Gastroesophageal sphincter (tissue), 4 donors: ENCODE results near the gene LTBP1. TPM values are rescaled to one million over a fixed set of nuclear protein-coding genes. Genes with fewer than 3 reads are reported as not detected.

Source experiments
- ATAC-seq: fragments of 150-250 bp; one replicate; pipeline ENCODE4 v1.9.1; 2016; ENCODE audit warnings: mild to moderate bottlenecking, moderate library complexity
- H3K27ac ChIP-seq, 4 donors: fragments of 200-600 bp; sonication (generic) in 3 of 4; 1 replicate in 3 of 4; 2 replicates in 1 of 4; pipeline ENCODE4 v1.5.1; 2016 to 2019
- H3K27me3 ChIP-seq: fragments of 200-600 bp; sonication (generic); one replicate; pipeline ENCODE4 v1.5.1; 2019
- H3K36me3 ChIP-seq, 2 donors: fragments of 200-600 bp; sonication (generic); one replicate each; pipeline ENCODE4 v1.5.1; 2019; ENCODE audit warnings: control low read depth in 1 of 2
- H3K4me1 ChIP-seq, 3 donors: fragments of 200-600 bp; sonication (generic); 1 replicate in 2 of 3; 2 replicates in 1 of 3; pipeline ENCODE4 v1.5.1; 2016 to 2019; ENCODE audit warnings: control low read depth in 2 of 3
- H3K4me3 ChIP-seq, 2 donors: fragments of 200-600 bp; sonication (generic); one replicate each; pipeline ENCODE4 v1.5.1; 2019; ENCODE audit warnings: mild to moderate bottlenecking in 1 of 2, moderate library complexity in 1 of 2
- H3K9me3 ChIP-seq, 3 donors: fragments of 200-600 bp; sonication (generic); one replicate each; pipeline ENCODE4 v1.5.1; 2017 to 2019; ENCODE audit warnings: control low read depth in 2 of 3
- EP300 ChIP-seq: sonication (generic); formaldehyde crosslinking; IDR thresholded peaks from one replicate; pipeline ENCODE4 v1.6.1; 2017; ENCODE audit warnings: antibody characterized with exemption, mild to moderate bottlenecking
- POLR2A ChIP-seq, 2 donors: fragments of 450-650 bp; IDR thresholded peaks; one replicate each; pipeline ENCODE4 v1.6.1; 2017; ENCODE audit warnings: antibody characterized with exemption in 2 of 2, mild to moderate bottlenecking in 2 of 2, moderate library complexity in 1 of 2
- POLR2AphosphoS5 ChIP-seq: sonication (generic); formaldehyde crosslinking; IDR thresholded peaks from one replicate; pipeline ENCODE4 v1.6.1; 2017; ENCODE audit warnings: antibody characterized with exemption
- WGBS, 2 donors: methylation state at CpG; one replicate each; pipeline ENCODE4 v1.1.5; 2018; ENCODE audit warnings: low coverage in 1 of 2; 5-methylcytosine and 5-hydroxymethylcytosine counted together
- total RNA-seq, 4 donors: library from RNA; depleted of rRNA; stranded (reverse); fragments of >200 nt; gene quantifications; one replicate each; pipeline ENCODE4 v1.1.0, GENCODE V29; 2016
- TF ChIP-seq, protein P1 (sequence below), 4 experiments: fragments of 200-600 bp in 2 of 4; fragments of 450-650 bp in 2 of 4; sonication (generic) in 1 of 4; IDR thresholded peaks; one replicate each; pipeline ENCODE4 v1.5.1; 2017 to 2019; ENCODE audit warnings: antibody characterized with exemption in 4 of 4, mild to moderate bottlenecking in 2 of 4, moderate library complexity in 2 of 4

Gene LTBP1
- total RNA-seq, 4 donors from 2014 or later, result 238 to 493 (median 378) TPM

DNA sequence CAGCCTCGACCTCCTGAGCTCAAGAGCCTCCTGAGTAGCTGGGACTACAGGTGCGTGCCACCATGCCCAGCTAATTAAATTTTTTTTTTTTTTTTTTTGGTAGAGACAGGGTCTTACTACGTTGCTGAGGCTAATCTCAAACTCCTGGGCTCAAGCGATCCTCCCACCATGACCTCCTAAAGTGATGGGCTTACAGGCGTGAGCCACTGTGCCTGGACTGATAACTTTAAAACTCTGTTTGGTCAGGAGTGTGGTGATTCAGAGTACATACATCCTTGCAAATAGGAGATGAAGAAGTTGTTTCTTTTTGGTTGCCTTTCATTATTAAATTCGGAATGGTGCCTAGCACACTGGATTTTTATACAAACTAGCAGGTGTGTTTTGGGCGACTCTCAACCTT, 73.0 kb downstream of the LTBP1 start:
- ATAC-seq, result no peak
- TF ChIP-seq EP300 (no peak), POLR2A (IDR thresholded peaks at IDR 0.05) (no peak), POLR2AphosphoS5 (no peak)
- TF ChIP-seq, protein P1, sequence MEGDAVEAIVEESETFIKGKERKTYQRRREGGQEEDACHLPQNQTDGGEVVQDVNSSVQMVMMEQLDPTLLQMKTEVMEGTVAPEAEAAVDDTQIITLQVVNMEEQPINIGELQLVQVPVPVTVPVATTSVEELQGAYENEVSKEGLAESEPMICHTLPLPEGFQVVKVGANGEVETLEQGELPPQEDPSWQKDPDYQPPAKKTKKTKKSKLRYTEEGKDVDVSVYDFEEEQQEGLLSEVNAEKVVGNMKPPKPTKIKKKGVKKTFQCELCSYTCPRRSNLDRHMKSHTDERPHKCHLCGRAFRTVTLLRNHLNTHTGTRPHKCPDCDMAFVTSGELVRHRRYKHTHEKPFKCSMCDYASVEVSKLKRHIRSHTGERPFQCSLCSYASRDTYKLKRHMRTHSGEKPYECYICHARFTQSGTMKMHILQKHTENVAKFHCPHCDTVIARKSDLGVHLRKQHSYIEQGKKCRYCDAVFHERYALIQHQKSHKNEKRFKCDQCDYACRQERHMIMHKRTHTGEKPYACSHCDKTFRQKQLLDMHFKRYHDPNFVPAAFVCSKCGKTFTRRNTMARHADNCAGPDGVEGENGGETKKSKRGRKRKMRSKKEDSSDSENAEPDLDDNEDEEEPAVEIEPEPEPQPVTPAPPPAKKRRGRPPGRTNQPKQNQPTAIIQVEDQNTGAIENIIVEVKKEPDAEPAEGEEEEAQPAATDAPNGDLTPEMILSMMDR (IDR thresholded peaks at IDR 0.05), result no peak
- 95 to 100% methylated on average over 3 to 5 of the region's 7 CpGs for WGBS, 2 donors
- no peaks in the 10 kb centered on the region for H3K27me3 ChIP-seq
- no peaks in the 10 kb centered on the region for H3K9me3 ChIP-seq
- peaks cover 0 to 23% (median 0%) of the 10 kb centered on the region in 3 donors for H3K4me1 ChIP-seq
- H3K4me3 ChIP-seq, result no peak overlapping the region
- H3K36me3 ChIP-seq, result no peaks in the 10 kb centered on the region
- no peak overlapping the region for H3K27ac ChIP-seq

DNA sequence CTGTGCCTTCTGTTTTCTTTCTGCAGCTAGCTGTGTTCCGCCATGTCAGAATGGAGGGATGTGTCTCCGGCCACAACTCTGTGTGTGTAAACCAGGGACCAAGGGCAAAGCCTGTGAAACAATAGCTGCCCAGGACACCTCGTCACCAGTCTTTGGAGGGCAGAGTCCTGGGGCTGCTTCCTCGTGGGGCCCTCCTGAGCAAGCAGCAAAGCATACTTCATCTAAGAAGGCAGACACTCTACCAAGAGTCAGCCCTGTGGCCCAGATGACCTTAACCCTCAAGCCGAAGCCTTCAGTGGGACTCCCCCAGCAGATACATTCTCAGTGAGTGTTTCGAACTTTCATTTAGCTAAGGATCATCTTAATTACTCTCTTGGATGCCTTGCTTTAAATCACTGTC, 74.1 kb downstream of the LTBP1 start:
- WGBS, 2 donors, result 85 to 86% methylated on average over 3 to 6 of the region's 6 CpGs
- Histone ChIP-seq H3K36me3 (no peaks in the 10 kb centered on the region), H3K27ac (peak overlapping the region; percentile 33 to 62 (median 46)), H3K27me3 (no peaks in the 10 kb centered on the region), H3K4me1 (peaks cover 0 to 17% (median 0%) of the 10 kb centered on the region in 3 donors), H3K9me3 (no peaks in the 10 kb centered on the region), H3K4me3 (no peak overlapping the region)
- TF ChIP-seq POLR2A (IDR thresholded peaks at IDR 0.05) (no peak), POLR2AphosphoS5 (no peak), EP300 (no peak)
- TF ChIP-seq, protein P1 (IDR thresholded peaks at IDR 0.05), result no peak
- ATAC-seq, result no peak

DNA sequence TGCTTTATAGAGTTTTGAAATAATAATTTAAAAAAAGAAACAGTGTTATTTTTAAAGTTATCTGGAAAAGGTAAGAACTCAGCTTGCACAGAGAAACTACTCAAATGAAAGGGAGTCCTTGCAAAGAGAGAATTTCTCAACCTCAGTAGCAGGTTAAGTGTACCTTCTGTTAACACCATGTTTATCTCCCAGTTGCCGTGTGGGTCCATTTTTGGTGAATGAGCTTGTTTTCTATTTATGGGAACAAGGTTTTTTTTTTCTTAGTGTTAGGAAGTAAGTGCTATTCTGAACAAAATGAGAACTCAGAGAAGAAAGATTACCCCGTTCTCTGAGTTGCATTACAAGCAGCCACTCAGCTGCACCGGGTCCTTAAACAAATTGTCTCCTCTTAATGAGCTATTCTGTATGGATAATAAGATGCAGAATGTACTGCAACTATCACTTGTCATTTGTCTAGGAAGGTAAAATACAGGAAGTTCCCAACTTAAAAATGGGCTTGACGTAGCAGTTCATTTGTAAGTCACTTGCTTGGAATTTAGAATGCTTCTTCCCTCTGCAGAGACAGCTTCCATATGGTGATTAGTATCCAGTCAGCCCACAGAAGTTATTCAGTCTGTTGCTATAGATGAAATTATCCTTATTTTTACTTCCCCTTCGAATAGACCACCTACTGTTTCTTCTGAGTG, 74.9 kb downstream of the LTBP1 start:
- H3K4me1 ChIP-seq, result peaks cover 0 to 17% (median 0%) of the 10 kb centered on the region in 3 donors
- WGBS, 2 donors, result 9 to 23% methylated on average over 3 to 5 of the region's 5 CpGs

DNA sequence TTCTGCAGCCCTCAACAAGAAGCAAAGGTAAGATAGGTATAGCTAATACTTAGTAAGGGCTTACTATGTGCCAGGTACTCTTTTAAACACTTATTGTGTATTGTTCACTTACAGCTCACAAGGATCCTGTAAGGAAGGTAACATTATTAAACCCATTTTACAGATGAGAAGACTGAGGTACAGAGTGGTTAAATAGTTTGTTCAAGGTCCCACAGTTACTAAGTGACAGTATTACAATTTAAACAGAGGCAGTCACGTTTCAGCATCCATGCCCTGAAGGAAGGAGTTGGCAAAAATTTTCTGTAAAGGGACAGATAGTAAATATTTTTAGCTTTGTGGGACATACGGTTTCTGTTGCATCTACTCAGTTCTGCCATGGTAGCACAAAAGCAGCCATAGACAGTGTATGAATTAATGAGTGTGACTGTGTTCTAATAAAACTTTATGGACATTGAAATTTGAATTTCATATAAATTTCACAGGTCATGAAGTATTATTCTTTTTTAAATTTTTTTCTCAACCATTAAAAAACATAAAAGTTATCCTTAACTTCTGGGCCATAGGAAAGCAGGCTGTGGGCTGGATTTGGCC, 75.7 kb downstream of the LTBP1 start:
- WGBS, 2 donors, result 76 to 85% methylated on average over 2 of the region's 2 CpGs
- no peak overlapping the region for H3K4me3 ChIP-seq
- no peaks in the 10 kb centered on the region for H3K9me3 ChIP-seq
- no peak for ATAC-seq
- TF ChIP-seq POLR2AphosphoS5, result no peak
- no peak for TF ChIP-seq EP300
- no peak for TF ChIP-seq POLR2A (IDR thresholded peaks at IDR 0.05)
- TF ChIP-seq, protein P1 (IDR thresholded peaks at IDR 0.05), result no peak
- no peaks in the 10 kb centered on the region for H3K36me3 ChIP-seq
- no peaks in the 10 kb centered on the region for H3K27me3 ChIP-seq
- H3K27ac ChIP-seq, result peak overlapping the region; percentile 34 to 62 (median 42)
- peaks cover 0 to 17% (median 0%) of the 10 kb centered on the region in 3 donors for H3K4me1 ChIP-seq

More for the DNA sequence above, 74.9 kb downstream of the LTBP1 start:
- Histone ChIP-seq H3K36me3 (no peaks in the 10 kb centered on the region), H3K4me3 (no peak overlapping the region), H3K9me3 (no peaks in the 10 kb centered on the region), H3K27me3 (no peaks in the 10 kb centered on the region), H3K27ac (peak overlapping the region; percentile 46 to 62 (median 48))
- ATAC-seq, result peak; percentile 46
- TF ChIP-seq POLR2A (IDR thresholded peaks at IDR 0.05) (no peak), EP300 (no peak), POLR2AphosphoS5 (peak; percentile 60)

DNA sequence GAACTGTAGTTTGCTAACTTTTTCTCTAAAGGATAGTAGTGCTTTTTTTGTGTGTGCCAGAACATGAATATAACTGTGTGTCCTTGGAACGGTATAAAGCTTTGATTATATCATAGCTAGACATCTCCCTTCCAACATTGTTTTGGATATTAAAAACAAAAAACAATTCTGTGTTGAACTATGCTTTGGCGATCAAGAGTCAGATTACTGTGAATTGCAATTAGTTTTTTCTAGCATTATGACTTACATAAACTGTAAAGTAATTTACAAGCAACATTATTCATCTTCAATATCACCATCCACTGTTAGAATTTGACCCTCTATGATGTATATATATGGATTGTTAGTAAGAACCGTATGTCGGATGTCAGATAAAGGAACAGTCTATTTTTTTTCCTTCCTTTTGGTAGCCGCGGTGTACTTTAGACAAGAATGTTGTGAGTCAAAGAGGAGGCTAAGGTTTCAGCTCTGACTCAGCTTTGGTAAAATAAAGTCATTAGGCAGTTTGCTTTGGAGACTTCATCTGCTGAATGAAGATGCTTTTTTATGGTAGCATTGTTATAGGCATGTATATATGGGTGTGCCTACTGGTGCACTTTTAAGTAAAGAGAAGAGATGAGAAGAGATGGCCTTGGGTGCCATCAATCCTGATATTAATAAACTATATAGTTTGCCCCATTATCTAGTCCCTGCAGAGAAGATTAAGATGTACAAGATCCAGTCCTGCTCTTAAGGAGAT, 76.4 kb downstream of the LTBP1 start:
- H3K27me3 ChIP-seq, result no peaks in the 10 kb centered on the region
- no peak overlapping the region for H3K4me3 ChIP-seq
- peak; percentile 50 for ATAC-seq
- H3K27ac ChIP-seq, result peak overlapping the region in 3 of 4 donors; percentile 0 to 62 (median 39)
- WGBS, 2 donors, result 26 to 31% methylated on average over 6 of the region's 6 CpGs
- TF ChIP-seq, protein P1 (IDR thresholded peaks at IDR 0.05), result no peak
- TF ChIP-seq POLR2AphosphoS5 (peak; percentile 39), EP300 (no peak)
- H3K4me1 ChIP-seq, result peaks cover 0 to 17% (median 0%) of the 10 kb centered on the region in 3 donors
- no peaks in the 10 kb centered on the region for H3K9me3 ChIP-seq
- H3K36me3 ChIP-seq, result no peaks in the 10 kb centered on the region
